SK-N-SH treated with all-trans-retinoic acid at 6 μM for 48 hours (cell line): ENCODE data around the gene PEPD.

Experiments used
- ARNTL ChIP-seq: fragments of 450-650 bp; formaldehyde crosslinking; IDR thresholded peaks from 2 replicates; pipeline ENCODE4 v1.5.0; 2020; ENCODE audit warnings: low read depth, mild to moderate bottlenecking, moderate library complexity, borderline replicate concordance
- ESRRG ChIP-seq: fragments of 250-450 bp; sonication (Bioruptor Pico); IDR thresholded peaks from 2 replicates; pipeline ENCODE4 v1.6.1; 2021; ENCODE audit warnings: mild to moderate bottlenecking
- GLIS3 ChIP-seq: fragments of 250-450 bp; sonication (Bioruptor Pico); IDR thresholded peaks from 2 replicates; pipeline ENCODE4 v1.5.0; 2020; ENCODE audit warnings: mild to moderate bottlenecking, moderate library complexity
- ISL1 ChIP-seq: fragments of 250-450 bp; sonication (Bioruptor Pico); IDR thresholded peaks from 2 replicates; pipeline ENCODE4 v2.1.2; 2022; ENCODE audit warnings: mild to moderate bottlenecking, moderate library complexity
- SNAI2 ChIP-seq: fragments of 250-450 bp; sonication (Bioruptor Pico); IDR thresholded peaks from 2 replicates; pipeline ENCODE4 v1.5.0; 2020; ENCODE audit warnings: mild to moderate bottlenecking, moderate library complexity
- TCF4 ChIP-seq: fragments of 250-450 bp; sonication (Bioruptor Pico); IDR thresholded peaks from 2 replicates; pipeline ENCODE4 v1.8.0; 2021; ENCODE audit warnings: mild to moderate bottlenecking, moderate library complexity, borderline replicate concordance
- ZFP30 ChIP-seq: fragments of 450-650 bp; formaldehyde crosslinking; IDR thresholded peaks from 2 replicates; pipeline ENCODE4 v1.5.0; 2022; ENCODE audit warnings: mild to moderate bottlenecking, moderate library complexity
- ZNF565 ChIP-seq: fragments of 450-650 bp; formaldehyde crosslinking; conservative IDR thresholded peaks from 2 replicates; pipeline ENCODE4 v1.5.0; 2020; ENCODE audit warnings: low read depth, mild to moderate bottlenecking, moderate library complexity
- ZNF70 ChIP-seq: fragments of 450-650 bp; formaldehyde crosslinking; IDR thresholded peaks from 2 replicates; pipeline ENCODE4 v1.5.0; 2020; ENCODE audit warnings: mild to moderate bottlenecking, moderate library complexity
- TF ChIP-seq, protein P1 (sequence below): fragments of 250-450 bp; sonication (Bioruptor Pico); IDR thresholded peaks from 2 replicates; pipeline ENCODE4 v1.5.0; 2020; ENCODE audit warnings: mild to moderate bottlenecking, moderate library complexity
- TF ChIP-seq, protein P2 (sequence below): fragments of 250-450 bp; sonication (Bioruptor Pico); IDR thresholded peaks from 2 replicates; pipeline ENCODE4 v1.8.0; 2020; ENCODE audit warnings: mild to moderate bottlenecking, moderate library complexity, borderline replicate concordance

DNA sequence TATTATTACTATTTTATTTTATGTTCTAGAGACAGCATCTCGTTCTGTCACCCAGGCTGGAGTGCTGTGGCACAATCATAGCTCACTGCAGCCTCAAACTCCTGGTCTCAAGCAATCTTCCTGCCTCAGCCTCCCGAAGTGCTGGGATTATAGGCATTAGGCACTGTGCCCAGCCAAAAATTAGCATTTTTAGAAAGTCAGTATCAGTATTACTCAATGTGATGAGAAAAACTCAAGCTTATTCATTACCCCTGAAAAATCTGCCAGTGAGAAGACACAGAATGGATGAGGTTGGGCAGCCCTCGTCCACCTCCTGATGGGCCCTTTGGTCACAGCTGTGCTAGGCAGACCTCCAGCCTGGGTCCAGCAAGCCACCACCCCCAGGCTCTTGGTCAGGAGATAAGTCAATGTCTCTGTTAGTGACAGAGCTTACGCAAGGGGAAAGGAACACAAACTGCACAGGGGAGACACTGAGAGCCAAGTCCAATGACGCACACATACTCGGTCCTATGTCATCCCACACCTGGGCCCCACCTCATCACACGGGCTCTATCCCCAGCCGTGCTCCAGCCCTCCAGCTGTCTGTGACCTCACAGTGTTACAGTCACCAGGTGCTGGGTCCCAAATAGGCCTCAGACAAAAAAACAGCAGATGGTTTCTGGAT is 19.8 kb downstream of the PEPD start:
- TF ChIP-seq ZNF70 (CRISPR knock-in tag) = no peak
- TF ChIP-seq, protein P1, sequence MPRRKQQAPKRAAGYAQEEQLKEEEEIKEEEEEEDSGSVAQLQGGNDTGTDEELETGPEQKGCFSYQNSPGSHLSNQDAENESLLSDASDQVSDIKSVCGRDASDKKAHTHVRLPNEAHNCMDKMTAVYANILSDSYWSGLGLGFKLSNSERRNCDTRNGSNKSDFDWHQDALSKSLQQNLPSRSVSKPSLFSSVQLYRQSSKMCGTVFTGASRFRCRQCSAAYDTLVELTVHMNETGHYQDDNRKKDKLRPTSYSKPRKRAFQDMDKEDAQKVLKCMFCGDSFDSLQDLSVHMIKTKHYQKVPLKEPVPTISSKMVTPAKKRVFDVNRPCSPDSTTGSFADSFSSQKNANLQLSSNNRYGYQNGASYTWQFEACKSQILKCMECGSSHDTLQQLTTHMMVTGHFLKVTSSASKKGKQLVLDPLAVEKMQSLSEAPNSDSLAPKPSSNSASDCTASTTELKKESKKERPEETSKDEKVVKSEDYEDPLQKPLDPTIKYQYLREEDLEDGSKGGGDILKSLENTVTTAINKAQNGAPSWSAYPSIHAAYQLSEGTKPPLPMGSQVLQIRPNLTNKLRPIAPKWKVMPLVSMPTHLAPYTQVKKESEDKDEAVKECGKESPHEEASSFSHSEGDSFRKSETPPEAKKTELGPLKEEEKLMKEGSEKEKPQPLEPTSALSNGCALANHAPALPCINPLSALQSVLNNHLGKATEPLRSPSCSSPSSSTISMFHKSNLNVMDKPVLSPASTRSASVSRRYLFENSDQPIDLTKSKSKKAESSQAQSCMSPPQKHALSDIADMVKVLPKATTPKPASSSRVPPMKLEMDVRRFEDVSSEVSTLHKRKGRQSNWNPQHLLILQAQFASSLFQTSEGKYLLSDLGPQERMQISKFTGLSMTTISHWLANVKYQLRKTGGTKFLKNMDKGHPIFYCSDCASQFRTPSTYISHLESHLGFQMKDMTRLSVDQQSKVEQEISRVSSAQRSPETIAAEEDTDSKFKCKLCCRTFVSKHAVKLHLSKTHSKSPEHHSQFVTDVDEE = no peak
- no peak for TF ChIP-seq ARNTL (CRISPR knock-in tag)
- no peak for TF ChIP-seq ISL1 (CRISPR knock-in tag)
- no peak for TF ChIP-seq GLIS3 (CRISPR knock-in tag)
- TF ChIP-seq ESRRG (CRISPR knock-in tag) = no peak
- no peak for TF ChIP-seq ZFP30 (CRISPR knock-in tag)
- TF ChIP-seq TCF4 (CRISPR knock-in tag) = no peak
- TF ChIP-seq SNAI2 (CRISPR knock-in tag) = no peak
- TF ChIP-seq ZNF565 (CRISPR knock-in tag) = no peak
- TF ChIP-seq, protein P2, sequence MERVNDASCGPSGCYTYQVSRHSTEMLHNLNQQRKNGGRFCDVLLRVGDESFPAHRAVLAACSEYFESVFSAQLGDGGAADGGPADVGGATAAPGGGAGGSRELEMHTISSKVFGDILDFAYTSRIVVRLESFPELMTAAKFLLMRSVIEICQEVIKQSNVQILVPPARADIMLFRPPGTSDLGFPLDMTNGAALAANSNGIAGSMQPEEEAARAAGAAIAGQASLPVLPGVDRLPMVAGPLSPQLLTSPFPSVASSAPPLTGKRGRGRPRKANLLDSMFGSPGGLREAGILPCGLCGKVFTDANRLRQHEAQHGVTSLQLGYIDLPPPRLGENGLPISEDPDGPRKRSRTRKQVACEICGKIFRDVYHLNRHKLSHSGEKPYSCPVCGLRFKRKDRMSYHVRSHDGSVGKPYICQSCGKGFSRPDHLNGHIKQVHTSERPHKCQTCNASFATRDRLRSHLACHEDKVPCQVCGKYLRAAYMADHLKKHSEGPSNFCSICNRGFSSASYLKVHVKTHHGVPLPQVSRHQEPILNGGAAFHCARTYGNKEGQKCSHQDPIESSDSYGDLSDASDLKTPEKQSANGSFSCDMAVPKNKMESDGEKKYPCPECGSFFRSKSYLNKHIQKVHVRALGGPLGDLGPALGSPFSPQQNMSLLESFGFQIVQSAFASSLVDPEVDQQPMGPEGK (CRISPR knock-in tag) = no peak
